HepG2 (cell line): ENCODE data around the gene BRSK2. TPM values are rescaled to one million over a fixed set of nuclear protein-coding genes. Genes with fewer than 3 reads are reported as not detected.

Experiments
- ATAC-seq: fragments of 200-7000 bp; cut with Tn5 transposase; 3 replicates; pipeline ENCODE4 v1.9.1; 2020; ENCODE audit warnings: mild to moderate bottlenecking, moderate library complexity
- BruUV-seq: library from RNA; stranded (reverse); fragments of 400-500 nt; replicated peaks from 2 replicates; lab custom pipeline; 2021; lab: Mats Ljungman, UMichigan
- CTCF ChIA-PET: fragments of 300-600 bp; formaldehyde crosslinking; extraction: SDS; loops from one replicate; lab custom pipeline; 2021; ENCODE audit warnings: low total read pairs, inconsistent platforms, low intra/inter-chr PET ratio; lab: Yijun Ruan, JAX
- POLR2A ChIA-PET: fragments of 350-600 bp; sonication (Branson Sonifier 250); formaldehyde crosslinking; loops from one replicate; lab custom pipeline; 2020; ENCODE audit warnings: antibody characterized with exemption, inconsistent platforms; lab: Yijun Ruan, JAX
- DNase-seq: peaks from one replicate; pipeline ENCODE4 v3.0.0-alpha.2; 2015; ENCODE audit warnings: low spot score
- FAIRE-seq: peaks from 3 replicates; lab custom pipeline; 2011; peaks lifted over from hg19 to GRCh38; lab: Jason Lieb, UNC
- H2AFZ ChIP-seq: one replicate; pipeline ENCODE4 v1.6.1; 2011; ENCODE audit warnings: low read length, inconsistent platforms
- H3K27ac ChIP-seq: fragments of 300-600 bp; 3 replicates; pipeline ENCODE4 v1.8.0; 2011; ENCODE audit warnings: mixed run types, mild to moderate bottlenecking, mixed read lengths, low read length, inconsistent platforms; ENCODE audit not compliant: insufficient read depth; ENCODE audit errors: extremely low read length
- H3K27me3 ChIP-seq, 2 experiments: fragments of 200-600 bp in 1 of 2; 2 replicates in 1 of 2; 3 replicates in 1 of 2; pipeline versions ENCODE4 v1.6.0 to v1.8.0; 2011; ENCODE audit warnings: low read length in 2 of 2, mild to moderate bottlenecking in 2 of 2, moderate library complexity in 2 of 2, inconsistent platforms in 1 of 2; ENCODE audit not compliant: insufficient read depth in 2 of 2, control insufficient read depth in 1 of 2
- H3K36me3 ChIP-seq, 2 experiments: fragments of 200-600 bp in 1 of 2; replicated peaks in 1 of 2; 2 replicates in 1 of 2; 3 replicates in 1 of 2; pipeline versions ENCODE4 v1.5.1 to v1.8.0; 2011; ENCODE audit warnings: low read length in 2 of 2, inconsistent platforms in 1 of 2; ENCODE audit not compliant: insufficient read depth in 2 of 2, control insufficient read depth in 1 of 2
- H3K4me1 ChIP-seq: 2 replicates; pipeline ENCODE4 v1.5.1; 2012; ENCODE audit warnings: low read length, inconsistent platforms; ENCODE audit not compliant: insufficient read depth
- H3K4me2 ChIP-seq: 2 replicates; pipeline ENCODE4 v1.6.0; 2011; ENCODE audit warnings: low read depth, low read length, inconsistent platforms
- H3K4me3 ChIP-seq, 3 experiments: fragments of 200-600 bp in 1 of 3; sonication (generic), shearing (Covaris generic) in 1 of 3; replicated peaks in 1 of 3; 2 replicates each; pipeline ENCODE4 v1.5.1; 2011 to 2016; ENCODE audit warnings: low read length in 3 of 3, inconsistent platforms in 2 of 3, low read depth in 2 of 3, mild to moderate bottlenecking in 2 of 3, control low read depth in 1 of 3, mixed read lengths in 1 of 3; ENCODE audit not compliant: insufficient read depth in 1 of 3
- H3K79me2 ChIP-seq: one replicate; pipeline ENCODE4 v1.6.1; 2011; ENCODE audit warnings: low read length, inconsistent platforms; ENCODE audit not compliant: insufficient read depth
- H3K9ac ChIP-seq: 2 replicates; pipeline ENCODE4 v1.6.0; 2011; ENCODE audit warnings: mild to moderate bottlenecking, low read depth, low read length, inconsistent platforms; ENCODE audit not compliant: insufficient read depth
- H3K9me3 ChIP-seq: 2 replicates; pipeline ENCODE4 v1.5.1; 2012; ENCODE audit warnings: mild to moderate bottlenecking, low read length
- H4K20me1 ChIP-seq: 2 replicates; pipeline ENCODE4 v1.6.0; 2011; ENCODE audit warnings: inconsistent platforms, mild to moderate bottlenecking, low read length, moderate library complexity; ENCODE audit not compliant: insufficient read depth
- FOXK2 ChIP-seq: fragments of 450-650 bp; IDR thresholded peaks from 2 replicates; pipeline ENCODE4 v1.6.1; 2016
- FOXO1 ChIP-seq: sonication (generic); formaldehyde crosslinking; IDR thresholded peaks from 2 replicates; pipeline ENCODE4 v1.4.0; 2020; ENCODE audit warnings: missing genetic modification reagents
- HDAC2 ChIP-seq: sonication (generic); formaldehyde crosslinking; IDR thresholded peaks from 2 replicates; pipeline ENCODE4 v1.4.0; 2020; ENCODE audit warnings: missing genetic modification reagents
- IRX3 ChIP-seq: sonication (generic); formaldehyde crosslinking; IDR thresholded peaks from 2 replicates; pipeline ENCODE4 v1.8.1; 2023; ENCODE audit warnings: mild to moderate bottlenecking, low read depth, missing genetic modification reagents, borderline replicate concordance
- NCOR1 ChIP-seq: fragments of 200-600 bp; sonication (generic); IDR thresholded peaks from 2 replicates; pipeline ENCODE4 v1.7.0; 2017; ENCODE audit warnings: antibody characterized with exemption, low read length, borderline replicate concordance
- RNF2 ChIP-seq: fragments of 450-650 bp; conservative IDR thresholded peaks from 2 replicates; pipeline ENCODE4 v1.6.1; 2016; ENCODE audit warnings: low read depth
- SALL1 ChIP-seq: sonication (generic); formaldehyde crosslinking; IDR thresholded peaks from 2 replicates; pipeline ENCODE4 v1.8.0; 2022; ENCODE audit warnings: mild to moderate bottlenecking, missing genetic modification reagents
- SP4 ChIP-seq: sonication (generic); formaldehyde crosslinking; IDR thresholded peaks from 2 replicates; pipeline ENCODE4 v1.8.1; 2023; ENCODE audit warnings: mild to moderate bottlenecking, missing genetic modification reagents
- TAF1 ChIP-seq: sonication (generic); formaldehyde crosslinking; IDR thresholded peaks from 2 replicates; pipeline ENCODE4 v1.4.0; 2020; ENCODE audit warnings: missing genetic modification reagents
- ZNF816 ChIP-seq: sonication (generic); formaldehyde crosslinking; IDR thresholded peaks from 2 replicates; pipeline ENCODE4 v1.8.0; 2022; ENCODE audit warnings: missing genetic modification reagents, mild to moderate bottlenecking, borderline replicate concordance
- ZNF891 ChIP-seq: sonication (generic); formaldehyde crosslinking; IDR thresholded peaks from 2 replicates; pipeline ENCODE4 v1.5.0; 2020; ENCODE audit warnings: mild to moderate bottlenecking, missing genetic modification reagents
- WGBS: methylation state at CpG from one replicate; pipeline ENCODE4 v1.1.6; 2017; ENCODE audit warnings: low lambda C conversion rate; 5-methylcytosine and 5-hydroxymethylcytosine counted together
- in situ Hi-C: cut with HindIII; loops from 2 replicates; pipeline ENCODE4 v1.10.0; 2017; ENCODE audit warnings: low pct_unique_long_range_greater_than_20kb; ENCODE audit not compliant: extremely low pct_ligation_motif_present
- intact Hi-C: fragments of 100-400 bp; cut with micrococcal nuclease; formaldehyde crosslinking; loops from one replicate; pipeline ENCODE4 v1.10.0; 2022; ENCODE audit not compliant: unreplicated experiment
- polyA plus RNA-seq, 8 experiments: library from polyadenylated mRNA; depleted of rRNA in 3 of 8; stranded (reverse) in 7 of 8; unstranded in 1 of 8; fragments of >200 nt; fragmentation: Illumina TruSeq in 4 of 8; extraction: Trizol in 4 of 8; gene quantifications; 2 replicates each; pipeline versions ENCODE4 v1.2.1 to v1.2.3, GENCODE V29; 2011 to 2016; ENCODE audit warnings: low read depth in 4 of 8, missing spikeins in 1 of 8, mixed read lengths in 1 of 8; ENCODE audit not compliant: insufficient read depth in 1 of 8
- total RNA-seq, 5 experiments: library from RNA; depleted of rRNA; stranded (reverse); fragments of >200 nt; fragmentation: Illumina TruSeq; extraction: Trizol; gene quantifications; 2 replicates each; pipeline ENCODE4 v1.2.3, GENCODE V29; 2016; ENCODE audit warnings: low read depth in 1 of 5
- TF ChIP-seq, protein P1 (sequence below), 2 experiments: sonication (generic) in 1 of 2; formaldehyde crosslinking in 1 of 2; IDR thresholded peaks; 2 replicates each; pipeline versions ENCODE4 v1.6.1 to v1.9.0; 2014 to 2022; ENCODE audit warnings: antibody characterized with exemption in 1 of 2, borderline replicate concordance in 1 of 2, inconsistent platforms in 1 of 2, low read depth in 1 of 2, missing genetic modification reagents in 1 of 2

The BRSK2 gene
- total and polyA plus RNA-seq, 2 of the 13 experiments (the other 11 are each of a cell fraction or from before 2014, with no cell fraction given) = 0.74 to 1.1 TPM

- Histone ChIP-seq H3K79me2 (no peaks in the 10 kb centered on the region), H3K9ac (no peak overlapping the region), H3K4me3 (no peak overlapping the region), H3K9me3 (no peaks in the 10 kb centered on the region), H3K27me3 (no peaks in the 10 kb centered on the region), H4K20me1 (no peaks in the 10 kb centered on the region), H3K36me3 (peaks cover 0 to 2% of the 10 kb centered on the region in 2 experiments; a peak in 1 of 5 replicates), H3K27ac (no peak overlapping the region), H2AFZ (no peak overlapping the region), H3K4me1 (no peaks in the 10 kb centered on the region), H3K4me2 (no peak overlapping the region)
- no TSS peak for BruUV-seq
- TF ChIP-seq TAF1 (CRISPR knock-in tag) (no peak), ZNF891 (no peak), SP4 (CRISPR knock-in tag) (no peak), HDAC2 (CRISPR knock-in tag) (no peak), NCOR1 (no peak), FOXK2 (no peak), SALL1 (CRISPR knock-in tag) (no peak), IRX3 (CRISPR knock-in tag) (no peak), RNF2 (no peak), FOXO1 (CRISPR knock-in tag) (no peak), ZNF816 (no peak)
- TF ChIP-seq, protein P1, sequence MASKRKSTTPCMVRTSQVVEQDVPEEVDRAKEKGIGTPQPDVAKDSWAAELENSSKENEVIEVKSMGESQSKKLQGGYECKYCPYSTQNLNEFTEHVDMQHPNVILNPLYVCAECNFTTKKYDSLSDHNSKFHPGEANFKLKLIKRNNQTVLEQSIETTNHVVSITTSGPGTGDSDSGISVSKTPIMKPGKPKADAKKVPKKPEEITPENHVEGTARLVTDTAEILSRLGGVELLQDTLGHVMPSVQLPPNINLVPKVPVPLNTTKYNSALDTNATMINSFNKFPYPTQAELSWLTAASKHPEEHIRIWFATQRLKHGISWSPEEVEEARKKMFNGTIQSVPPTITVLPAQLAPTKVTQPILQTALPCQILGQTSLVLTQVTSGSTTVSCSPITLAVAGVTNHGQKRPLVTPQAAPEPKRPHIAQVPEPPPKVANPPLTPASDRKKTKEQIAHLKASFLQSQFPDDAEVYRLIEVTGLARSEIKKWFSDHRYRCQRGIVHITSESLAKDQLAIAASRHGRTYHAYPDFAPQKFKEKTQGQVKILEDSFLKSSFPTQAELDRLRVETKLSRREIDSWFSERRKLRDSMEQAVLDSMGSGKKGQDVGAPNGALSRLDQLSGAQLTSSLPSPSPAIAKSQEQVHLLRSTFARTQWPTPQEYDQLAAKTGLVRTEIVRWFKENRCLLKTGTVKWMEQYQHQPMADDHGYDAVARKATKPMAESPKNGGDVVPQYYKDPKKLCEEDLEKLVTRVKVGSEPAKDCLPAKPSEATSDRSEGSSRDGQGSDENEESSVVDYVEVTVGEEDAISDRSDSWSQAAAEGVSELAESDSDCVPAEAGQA (IDR thresholded peaks at IDR 0.05; ENCODE audit: low read depth) = no peak
- TF ChIP-seq, protein P1 (CRISPR knock-in tag; IDR thresholded peaks at IDR 0.05; ENCODE audit: borderline replicate concordance) = no peak
- FAIRE-seq (no peak), DNase-seq (no peak), ATAC-seq (no peak)
- in situ Hi-C loops (no loop called here), intact Hi-C loops (no loop called here)
- POLR2A ChIA-PET = no interaction called here
- CTCF ChIA-PET = no interaction called here
- WGBS = 84% methylated on average over 12 of the region's 19 CpGs
Observed at GRCh38 chr11:1469287-1469910, 79.7 kb downstream of the BRSK2 start.
